ENCODE results near the gene OR56B1. TPM values are rescaled to one million over a fixed set of nuclear protein-coding genes. Genes with fewer than 3 reads are reported as not detected.

OR56B1 gene
- polyA plus RNA-seq, 1 of the 3 experiments (the other 2 are of a cell fraction) = not detected

DNA sequence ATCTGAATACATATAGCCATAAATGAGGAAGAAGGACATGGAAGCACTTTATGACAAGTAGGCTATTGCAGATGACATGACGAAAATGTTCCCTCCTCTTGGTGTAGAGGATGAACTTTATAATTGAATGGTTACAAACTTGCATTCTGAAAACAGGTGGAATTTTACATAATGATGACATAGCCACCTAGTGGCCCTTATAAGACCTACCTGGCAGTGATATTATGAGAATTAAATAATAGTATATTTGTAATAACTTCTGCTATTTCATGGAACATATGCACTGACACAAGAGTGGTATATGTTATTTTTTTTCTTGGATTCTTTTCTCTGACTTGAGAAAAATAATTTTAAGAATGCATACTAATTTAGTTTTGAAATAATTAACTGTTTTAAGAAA, 23.7 kb upstream of the OR56B1 start:
- H3F3A ChIP-seq (replicated peaks; ENCODE audit: insufficient read depth) = peaks cover 5% of the 10 kb centered on the region
- no peak overlapping the region for H3K27ac ChIP-seq (ENCODE audit: low read depth in 2 of 2, low read length in 1 of 2)
- H3K4me2 ChIP-seq = no peak overlapping the region
- ChIA-PET POLR2A (no interaction called here), CTCF (no interaction called here)
- H3K79me2 ChIP-seq (ENCODE audit: insufficient read depth) = no peaks in the 10 kb centered on the region
- H3K4me3 ChIP-seq (ENCODE audit: low read depth in 2 of 2, low read length in 1 of 2) = no peak overlapping the region
- no peaks in the 10 kb centered on the region for H3K9me2 ChIP-seq
- H3K27me3 ChIP-seq (ENCODE audit: insufficient read depth) = no peaks in the 10 kb centered on the region
- no peak for DNase-seq
- 25% methylated on average over 1 of the region's 1 CpG for WGBS (ENCODE audit: low lambda C conversion rate)
- no peaks in the 10 kb centered on the region for H3K4me1 ChIP-seq (ENCODE audit: control insufficient read depth in 1 of 2, insufficient read depth in 2 of 2, low read depth in 1 of 2, low read length in 1 of 2)
- TF ChIP-seq YY1 (IDR thresholded peaks at IDR 0.05; ENCODE audit: low read depth) (no peak), RAD21 (IDR thresholded peaks at IDR 0.05; ENCODE audit: low read length) (0 out of 2 replicates have a peak, but pooled peaks have one; percentile 28), MXI1 (IDR thresholded peaks at IDR 0.05; ENCODE audit: low read depth, low read length) (no peak), NRF1 (IDR thresholded peaks at IDR 0.05; ENCODE audit: low read depth, low read length) (no peak), EZH2phosphoT487 (IDR thresholded peaks at IDR 0.05; ENCODE audit: borderline replicate concordance, low read depth) (no peak), GABPA (IDR thresholded peaks at IDR 0.05; ENCODE audit: low read depth) (no peak), NFIC (IDR thresholded peaks at IDR 0.05; ENCODE audit: borderline replicate concordance) (no peak), SMC3 (IDR thresholded peaks at IDR 0.05; ENCODE audit: low read depth, low read length) (peak; percentile 17; the same call in 1 of the 2 replicates), POLR2AphosphoS5 (IDR thresholded peaks at IDR 0.05; ENCODE audit: low read depth, low read length) (no peak), RFX5 (IDR thresholded peaks at IDR 0.05; ENCODE audit: low read length) (no peak), MEF2A (IDR thresholded peaks at IDR 0.05; ENCODE audit: borderline replicate concordance, low read depth) (no peak)
- TF ChIP-seq, protein P1, sequence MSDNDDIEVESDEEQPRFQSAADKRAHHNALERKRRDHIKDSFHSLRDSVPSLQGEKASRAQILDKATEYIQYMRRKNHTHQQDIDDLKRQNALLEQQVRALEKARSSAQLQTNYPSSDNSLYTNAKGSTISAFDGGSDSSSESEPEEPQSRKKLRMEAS (IDR thresholded peaks at IDR 0.05; ENCODE audit: low read depth) = no peak
- TF ChIP-seq, protein P2, sequence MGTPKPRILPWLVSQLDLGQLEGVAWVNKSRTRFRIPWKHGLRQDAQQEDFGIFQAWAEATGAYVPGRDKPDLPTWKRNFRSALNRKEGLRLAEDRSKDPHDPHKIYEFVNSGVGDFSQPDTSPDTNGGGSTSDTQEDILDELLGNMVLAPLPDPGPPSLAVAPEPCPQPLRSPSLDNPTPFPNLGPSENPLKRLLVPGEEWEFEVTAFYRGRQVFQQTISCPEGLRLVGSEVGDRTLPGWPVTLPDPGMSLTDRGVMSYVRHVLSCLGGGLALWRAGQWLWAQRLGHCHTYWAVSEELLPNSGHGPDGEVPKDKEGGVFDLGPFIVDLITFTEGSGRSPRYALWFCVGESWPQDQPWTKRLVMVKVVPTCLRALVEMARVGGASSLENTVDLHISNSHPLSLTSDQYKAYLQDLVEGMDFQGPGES (IDR thresholded peaks at IDR 0.05; ENCODE audit: low read depth, low read length) = no peak
- TF ChIP-seq, protein P3, sequence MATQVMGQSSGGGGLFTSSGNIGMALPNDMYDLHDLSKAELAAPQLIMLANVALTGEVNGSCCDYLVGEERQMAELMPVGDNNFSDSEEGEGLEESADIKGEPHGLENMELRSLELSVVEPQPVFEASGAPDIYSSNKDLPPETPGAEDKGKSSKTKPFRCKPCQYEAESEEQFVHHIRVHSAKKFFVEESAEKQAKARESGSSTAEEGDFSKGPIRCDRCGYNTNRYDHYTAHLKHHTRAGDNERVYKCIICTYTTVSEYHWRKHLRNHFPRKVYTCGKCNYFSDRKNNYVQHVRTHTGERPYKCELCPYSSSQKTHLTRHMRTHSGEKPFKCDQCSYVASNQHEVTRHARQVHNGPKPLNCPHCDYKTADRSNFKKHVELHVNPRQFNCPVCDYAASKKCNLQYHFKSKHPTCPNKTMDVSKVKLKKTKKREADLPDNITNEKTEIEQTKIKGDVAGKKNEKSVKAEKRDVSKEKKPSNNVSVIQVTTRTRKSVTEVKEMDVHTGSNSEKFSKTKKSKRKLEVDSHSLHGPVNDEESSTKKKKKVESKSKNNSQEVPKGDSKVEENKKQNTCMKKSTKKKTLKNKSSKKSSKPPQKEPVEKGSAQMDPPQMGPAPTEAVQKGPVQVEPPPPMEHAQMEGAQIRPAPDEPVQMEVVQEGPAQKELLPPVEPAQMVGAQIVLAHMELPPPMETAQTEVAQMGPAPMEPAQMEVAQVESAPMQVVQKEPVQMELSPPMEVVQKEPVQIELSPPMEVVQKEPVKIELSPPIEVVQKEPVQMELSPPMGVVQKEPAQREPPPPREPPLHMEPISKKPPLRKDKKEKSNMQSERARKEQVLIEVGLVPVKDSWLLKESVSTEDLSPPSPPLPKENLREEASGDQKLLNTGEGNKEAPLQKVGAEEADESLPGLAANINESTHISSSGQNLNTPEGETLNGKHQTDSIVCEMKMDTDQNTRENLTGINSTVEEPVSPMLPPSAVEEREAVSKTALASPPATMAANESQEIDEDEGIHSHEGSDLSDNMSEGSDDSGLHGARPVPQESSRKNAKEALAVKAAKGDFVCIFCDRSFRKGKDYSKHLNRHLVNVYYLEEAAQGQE (IDR thresholded peaks at IDR 0.05; ENCODE audit: low read depth, low read length) = no peak
- TF ChIP-seq, protein P4, sequence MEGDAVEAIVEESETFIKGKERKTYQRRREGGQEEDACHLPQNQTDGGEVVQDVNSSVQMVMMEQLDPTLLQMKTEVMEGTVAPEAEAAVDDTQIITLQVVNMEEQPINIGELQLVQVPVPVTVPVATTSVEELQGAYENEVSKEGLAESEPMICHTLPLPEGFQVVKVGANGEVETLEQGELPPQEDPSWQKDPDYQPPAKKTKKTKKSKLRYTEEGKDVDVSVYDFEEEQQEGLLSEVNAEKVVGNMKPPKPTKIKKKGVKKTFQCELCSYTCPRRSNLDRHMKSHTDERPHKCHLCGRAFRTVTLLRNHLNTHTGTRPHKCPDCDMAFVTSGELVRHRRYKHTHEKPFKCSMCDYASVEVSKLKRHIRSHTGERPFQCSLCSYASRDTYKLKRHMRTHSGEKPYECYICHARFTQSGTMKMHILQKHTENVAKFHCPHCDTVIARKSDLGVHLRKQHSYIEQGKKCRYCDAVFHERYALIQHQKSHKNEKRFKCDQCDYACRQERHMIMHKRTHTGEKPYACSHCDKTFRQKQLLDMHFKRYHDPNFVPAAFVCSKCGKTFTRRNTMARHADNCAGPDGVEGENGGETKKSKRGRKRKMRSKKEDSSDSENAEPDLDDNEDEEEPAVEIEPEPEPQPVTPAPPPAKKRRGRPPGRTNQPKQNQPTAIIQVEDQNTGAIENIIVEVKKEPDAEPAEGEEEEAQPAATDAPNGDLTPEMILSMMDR (IDR thresholded peaks at IDR 0.05) = peak; percentile 63
- peaks cover 10 to 21% of the 10 kb centered on the region in 2 experiments for H3K36me3 ChIP-seq (replicated peaks in 1 of 2; ENCODE audit: control insufficient read depth in 1 of 2, insufficient read depth in 2 of 2, low read length in 1 of 2)
- no peak overlapping the region for H2AFZ ChIP-seq (ENCODE audit: low read depth)
- H3K9ac ChIP-seq = no peak overlapping the region
- no peaks in the 10 kb centered on the region for H4K20me1 ChIP-seq (ENCODE audit: insufficient read depth)
- H3K9me3 ChIP-seq = no peaks in the 10 kb centered on the region

All from SK-N-SH (cell line).